ENCODE data around the gene FES. TPM values are rescaled to one million over a fixed set of nuclear protein-coding genes. Genes with fewer than 3 reads are reported as not detected.

The FES gene
- total and polyA plus RNA-seq, 10 of the 15 experiments (the other 5 are each of a cell fraction or from before 2014, with no cell fraction given), result 0.07 to 23.9 (median 9.9) TPM

- H3K27me3 ChIP-seq (replicated peaks in 1 of 2; ENCODE audit: control insufficient read depth in 2 of 2, insufficient read depth in 2 of 2, low read length in 1 of 2), result no peaks in the 10 kb centered on the region
- peaks cover 17% of the 10 kb centered on the region for H3K4me1 ChIP-seq (ENCODE audit: control insufficient read depth, insufficient read depth, low read length)
- WGBS (ENCODE audit: insufficient coverage, insufficient replicate concordance, low lambda C conversion rate, missing lambda C conversion rate), result 94% methylated on average over 28 of the region's 33 CpGs
- no peak overlapping the region for H3K4me2 ChIP-seq (ENCODE audit: control insufficient read depth, insufficient read depth)
- intact Hi-C loops (cut with micrococcal nuclease; ENCODE audit: unreplicated experiment), result no loop called here
- DNase-seq (ENCODE audit: low read depth, low spot score) (no peak), FAIRE-seq (no peak), ATAC-seq (no peak)
- TF ChIP-seq USF1 (IDR thresholded peaks at IDR 0.05; ENCODE audit: borderline replicate concordance, extremely low read length, insufficient read depth, low read depth, low read length) (no peak), ZNF687 (IDR thresholded peaks at IDR 0.05) (no peak), POLR2A (IDR thresholded peaks at IDR 0.05; ENCODE audit: low read depth, low read length) (peak; percentile 18; the same call in 1 of the 2 replicates)
- H3K9me3 ChIP-seq (replicated peaks; ENCODE audit: control insufficient read depth, insufficient read depth, low read length), result no peaks in the 10 kb centered on the region
- H3K36me3 ChIP-seq (ENCODE audit: control insufficient read depth in 2 of 2, insufficient read depth in 2 of 2, low read length in 1 of 2), result no peaks in the 10 kb centered on the region; a peak in 2 of 4 replicates
- in situ Hi-C loops (cut with MboI), result no loop called here
- H2AFZ ChIP-seq (ENCODE audit: control insufficient read depth, low read depth, low read length), result no peak overlapping the region
- no peak overlapping the region for H3K9ac ChIP-seq (ENCODE audit: control insufficient read depth, insufficient read depth, low read length)
- no peak overlapping the region for H3K27ac ChIP-seq (ENCODE audit: control insufficient read depth, insufficient read depth)
- RAD21 ChIA-PET (ENCODE audit: unreplicated experiment), result interaction anchor here (0.9 to 5.0 kb wide), 2 partner anchors 37 to 402 kb away, joined by 3 to 58 read pairs; partner anchors contain the start of gene HDDC3
- H3K79me2 ChIP-seq (ENCODE audit: control insufficient read depth, insufficient read depth, low read length), result no peaks in the 10 kb centered on the region
- no peak overlapping the region for H3K4me3 ChIP-seq
- POLR2A ChIA-PET, result interaction anchor here (0.5 to 5.4 kb wide), 2 partner anchors 37 to 374 kb away, joined by 3 to 29 read pairs; partner anchors contain the start of gene HDDC3
- SMC1A ChIA-PET (ENCODE audit: uncharacterized antibody, unreplicated experiment), result interaction anchor here (0.9 kb wide), 1 partner anchor 39 kb away, joined by 4 read pairs; the partner anchor contains the start of gene HDDC3
- no TSS peak for BruUV-seq (replicated peaks)
- CTCF ChIA-PET, result interaction anchor here (4.8 to 15.1 kb wide), 2 partner anchors 7 to 36 kb away, joined by 34 to 480 read pairs; partner anchors contain the start of genes HDDC3 and UNC45A
- no peaks in the 10 kb centered on the region for H4K20me1 ChIP-seq (ENCODE audit: control insufficient read depth, insufficient read depth)
Measured at GRCh38 chr15:90893175-90894090, 9.1 kb downstream of the FES start.

Data from GM12878 (cell line).